HEK293T (cell line): ENCODE measurements around the gene RGS14.

Experiments
- CTCF ChIA-PET: fragments of 350-600 bp; formaldehyde crosslinking; extraction: SDS; loops from one replicate; lab custom pipeline; 2021; ENCODE audit warnings: antibody characterized with exemption, inconsistent platforms; lab: Yijun Ruan, JAX
- POLR2A ChIA-PET: fragments of 350-600 bp; formaldehyde crosslinking; extraction: SDS; loops from one replicate; lab custom pipeline; 2020; ENCODE audit warnings: antibody characterized with exemption, inconsistent platforms; lab: Yijun Ruan, JAX
- DNase-seq: peaks from one replicate; pipeline ENCODE4 v3.0.0; 2012; ENCODE audit warnings: mixed read lengths; ENCODE audit errors: extremely low spot score
- ARNT ChIP-seq: fragments of 450-650 bp; IDR thresholded peaks from 2 replicates; pipeline ENCODE4 v1.6.1; 2017; ENCODE audit warnings: mild to moderate bottlenecking
- BHLHE40 ChIP-seq: fragments of 450-650 bp; IDR thresholded peaks from 2 replicates; pipeline ENCODE4 v1.6.1; 2016; ENCODE audit warnings: mild to moderate bottlenecking, moderate library complexity, borderline replicate concordance
- CTBP1 ChIP-seq: fragments of 450-650 bp; IDR thresholded peaks from 2 replicates; pipeline ENCODE4 v1.6.1; 2016; ENCODE audit warnings: borderline replicate concordance
- ELF4 ChIP-seq: fragments of 450-650 bp; IDR thresholded peaks from 2 replicates; pipeline ENCODE4 v1.6.1; 2017; ENCODE audit warnings: antibody characterized with exemption
- FOXA1 ChIP-seq: fragments of 450-650 bp; IDR thresholded peaks from 2 replicates; pipeline ENCODE4 v1.6.1; 2016; ENCODE audit warnings: mild to moderate bottlenecking
- FOXK2 ChIP-seq: fragments of 450-650 bp; IDR thresholded peaks from 2 replicates; pipeline ENCODE4 v1.6.1; 2016; ENCODE audit warnings: mild to moderate bottlenecking
- FOXM1 ChIP-seq: fragments of 450-650 bp; IDR thresholded peaks from 2 replicates; pipeline ENCODE4 v1.6.1; 2017; ENCODE audit warnings: mild to moderate bottlenecking, borderline replicate concordance
- HDGF ChIP-seq: fragments of 450-650 bp; IDR thresholded peaks from 2 replicates; pipeline ENCODE4 v1.6.1; 2017; ENCODE audit warnings: antibody characterized with exemption, borderline replicate concordance
- L3MBTL2 ChIP-seq: fragments of 450-650 bp; conservative IDR thresholded peaks from 2 replicates; pipeline ENCODE4 v1.6.1; 2016; ENCODE audit warnings: mild to moderate bottlenecking
- LEF1 ChIP-seq: fragments of 450-650 bp; IDR thresholded peaks from 2 replicates; pipeline ENCODE4 v1.6.1; 2017; ENCODE audit warnings: mild to moderate bottlenecking, borderline replicate concordance
- NFRKB ChIP-seq: fragments of 450-650 bp; IDR thresholded peaks from 2 replicates; pipeline ENCODE4 v1.6.1; 2016; ENCODE audit warnings: mild to moderate bottlenecking, moderate library complexity
- PKNOX1 ChIP-seq: fragments of 450-650 bp; IDR thresholded peaks from 2 replicates; pipeline ENCODE4 v1.6.1; 2016
- SP1 ChIP-seq: fragments of 450-650 bp; IDR thresholded peaks from 2 replicates; pipeline ENCODE4 v1.6.1; 2017
- SUZ12 ChIP-seq: fragments of 450-650 bp; IDR thresholded peaks from 2 replicates; pipeline ENCODE4 v1.6.1; 2016; ENCODE audit warnings: mild to moderate bottlenecking
- TARDBP ChIP-seq: fragments of 450-650 bp; IDR thresholded peaks from 2 replicates; pipeline ENCODE4 v1.6.1; 2016
- ZNF384 ChIP-seq: fragments of 450-650 bp; IDR thresholded peaks from 2 replicates; pipeline ENCODE4 v1.6.1; 2016

Gene RGS14

GRCh38 chr5:177397875-177398390, 40.2 kb downstream of the RGS14 start:
- ChIA-PET POLR2A (no interaction called here), CTCF (no interaction called here)
- TF ChIP-seq L3MBTL2 (no peak), FOXK2 (no peak), SP1 (no peak), ARNT (no peak), PKNOX1 (no peak), NFRKB (no peak), ZNF384 (no peak), FOXM1 (no peak), SUZ12 (no peak), BHLHE40 (no peak), HDGF (no peak), CTBP1 (no peak)
- DNase-seq: no peak

- no peak for DNase-seq
- no peak for TF ChIP-seq ZNF384
- TF ChIP-seq FOXM1: no peak
- no peak for TF ChIP-seq NFRKB
- TF ChIP-seq PKNOX1: no peak
- no peak for TF ChIP-seq TARDBP
- TF ChIP-seq HDGF: no peak
- TF ChIP-seq CTBP1: no peak
- TF ChIP-seq LEF1: no peak
- ChIA-PET POLR2A (no interaction called here), CTCF (interaction anchor here (4.4 kb wide), 1 partner anchor 10 kb away, joined by 56 read pairs; no protein-coding TSS in a partner anchor)
These were observed 42.5 kb downstream of the RGS14 start, which contains the start of gene PFN3 for GRCh38 chr5:177399997-177400868. TSS of gene PFN3 (minus strand) at chr5:177400661. CDS start at chr5:177400576, 85 bp downstream.

GRCh38 chr5:177402271-177403043, 44.7 kb downstream of the RGS14 start:
- peak; percentile 91 for DNase-seq
- ChIA-PET POLR2A (interaction anchor here (0.6 to 4.5 kb wide), 15 partner anchors 10 to 653 kb away, joined by 3 to 46 read pairs (median 4); partner anchors contain the start of genes GRK6 and PRR7), CTCF (interaction anchor here (0.7 to 5.0 kb wide), 16 partner anchors 9 to 289 kb away, joined by 3 to 56 read pairs (median 7); partner anchors contain the start of genes GRK6 and PRR7)
- peak; percentile 89 for TF ChIP-seq L3MBTL2
- no peak for TF ChIP-seq SUZ12
- no peak for TF ChIP-seq FOXK2
- TF ChIP-seq LEF1: no peak
- TF ChIP-seq FOXM1: no peak
- TF ChIP-seq ELF4: no peak
- no peak for TF ChIP-seq HDGF
- no peak for TF ChIP-seq PKNOX1
- TF ChIP-seq NFRKB: no peak
- no peak for TF ChIP-seq FOXA1
- no peak for TF ChIP-seq ZNF384
- no peak for TF ChIP-seq ARNT
- TF ChIP-seq BHLHE40: no peak
- TF ChIP-seq CTBP1: peak; percentile 39; the same call in 1 of the 2 replicates
- TF ChIP-seq TARDBP: no peak
- TF ChIP-seq SP1: no peak

GRCh38 chr5:177403102-177403791, 45.5 kb downstream of the RGS14 start:
- ChIA-PET POLR2A (interaction anchor here (0.8 to 4.5 kb wide), 17 partner anchors 10 to 713 kb away, joined by 3 to 46 read pairs (median 5); partner anchors contain the start of genes GRK6 and PRR7), CTCF (interaction anchor here (0.6 to 5.0 kb wide), 21 partner anchors 10 to 290 kb away, joined by 3 to 56 read pairs (median 7); partner anchors contain the start of genes GRK6 and PRR7)
- TF ChIP-seq L3MBTL2 (peak; percentile 44; the same call in 1 of the 2 replicates), BHLHE40 (no peak)
- peak; percentile 51 for DNase-seq
